ACC112 (cell line): ENCODE results near the gene BRIP1.

Experiments used
- H2AFZ ChIP-seq: fragments of 200-600 bp; sonication (generic); one replicate; pipeline ENCODE4 v1.6.0; 2017; ENCODE audit warnings: antibody characterized with exemption, low read length; ENCODE audit not compliant: unreplicated experiment
- H3K27ac ChIP-seq: fragments of 200-600 bp; sonication (generic); 2 replicates; pipeline ENCODE4 v1.5.1; 2014; ENCODE audit warnings: low read depth, mild to moderate bottlenecking, antibody characterized with exemption, low read length, moderate library complexity
- H3K27me3 ChIP-seq: fragments of 200-600 bp; sonication (generic); 2 replicates; pipeline ENCODE4 v1.6.1; 2014; ENCODE audit warnings: mild to moderate bottlenecking, antibody characterized with exemption, low read length, moderate library complexity, mixed read lengths; ENCODE audit not compliant: insufficient read depth
- H3K36me3 ChIP-seq: fragments of 200-600 bp; sonication (generic); 2 replicates; pipeline ENCODE4 v1.6.1; 2016; ENCODE audit warnings: mild to moderate bottlenecking, antibody characterized with exemption, low read length, moderate library complexity, mixed read lengths; ENCODE audit not compliant: insufficient read depth
- H3K4me1 ChIP-seq: fragments of 200-600 bp; sonication (generic); one replicate; pipeline ENCODE4 v1.6.1; 2016; ENCODE audit warnings: low read length, mixed read lengths; ENCODE audit not compliant: insufficient read depth, unreplicated experiment, control insufficient read depth
- H3K4me3 ChIP-seq: fragments of 200-600 bp; sonication (generic); 2 replicates; pipeline ENCODE4 v1.5.1; 2014; ENCODE audit warnings: mild to moderate bottlenecking, low read depth, low read length
- H3K79me2 ChIP-seq: fragments of 200-600 bp; sonication (generic); one replicate; pipeline ENCODE4 v1.6.0; 2016; ENCODE audit warnings: low read length; ENCODE audit not compliant: control insufficient read depth, unreplicated experiment, insufficient read depth

Gene BRIP1

GRCh38 chr17:61803796-61804195, 59.5 kb downstream of the BRIP1 start:
- Histone ChIP-seq H3K4me1 (peaks cover 18% of the 10 kb centered on the region), H3K79me2 (no peaks in the 10 kb centered on the region), H3K4me3 (no peak overlapping the region), H2AFZ (no peak overlapping the region), H3K27ac (no peak overlapping the region), H3K36me3 (no peaks in the 10 kb centered on the region; the same call in 1 of the 2 replicates), H3K27me3 (no peaks in the 10 kb centered on the region)

DNA sequence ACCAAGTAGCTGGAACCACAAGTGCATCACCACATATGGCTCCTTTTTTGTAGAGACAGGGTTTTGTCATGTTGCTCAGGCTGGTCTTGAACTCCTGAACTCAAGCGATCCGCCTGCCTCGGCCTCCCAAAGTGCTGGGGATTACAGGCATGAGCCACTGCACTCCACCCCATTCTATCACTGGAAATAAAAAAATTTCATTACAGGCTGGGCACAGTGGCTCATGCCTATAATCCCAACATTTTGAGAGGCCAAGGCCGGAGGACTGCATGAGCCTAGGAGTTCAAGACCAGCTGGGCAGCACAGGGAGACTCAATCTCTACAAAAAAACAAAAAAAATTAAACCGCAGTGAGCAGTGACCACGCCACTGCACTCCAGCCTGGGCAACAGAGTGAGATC, 60.1 kb downstream of the BRIP1 start:
- Histone ChIP-seq H3K4me3 (no peak overlapping the region), H3K27me3 (no peaks in the 10 kb centered on the region), H3K4me1 (peaks cover 18% of the 10 kb centered on the region), H3K79me2 (no peaks in the 10 kb centered on the region), H3K27ac (no peak overlapping the region), H3K36me3 (peaks cover 2% of the 10 kb centered on the region; the same call in 1 of the 2 replicates), H2AFZ (no peak overlapping the region)

DNA sequence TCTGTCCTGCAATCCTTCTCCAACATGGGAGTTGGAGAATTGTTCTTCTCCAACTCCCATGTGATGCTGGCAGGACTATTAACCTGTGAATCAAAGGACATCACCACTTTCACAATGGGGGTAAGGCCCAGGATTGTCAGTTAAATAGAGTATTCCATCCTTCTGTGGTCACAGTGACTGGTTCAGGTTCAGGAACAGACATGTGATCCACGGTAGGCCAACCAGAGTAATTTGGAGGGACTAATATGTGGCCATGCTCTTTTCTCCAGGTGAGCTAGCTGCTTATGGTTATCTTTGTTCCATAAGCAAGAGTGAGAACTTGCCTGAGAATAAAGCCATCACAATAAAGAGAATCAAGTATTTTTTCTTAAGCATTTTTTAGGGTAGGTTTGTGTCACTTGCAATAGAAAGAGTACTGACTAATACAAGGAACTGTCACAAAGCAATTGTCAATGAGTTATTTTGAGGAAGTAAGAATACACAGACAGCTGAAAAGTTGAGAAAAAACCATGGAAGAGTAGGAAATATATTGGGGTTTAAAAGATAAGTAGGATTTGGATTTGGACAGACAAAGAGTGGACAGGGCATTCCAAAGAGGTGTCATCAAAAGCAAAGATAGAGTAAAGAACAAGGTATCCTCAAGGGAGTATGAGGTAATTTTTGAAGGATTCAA, 63.4 kb downstream of the BRIP1 start:
- peaks cover 27% of the 10 kb centered on the region for H3K36me3 ChIP-seq
- H3K4me1 ChIP-seq, result no peaks in the 10 kb centered on the region
- no peak overlapping the region for H3K4me3 ChIP-seq
- H3K79me2 ChIP-seq, result no peaks in the 10 kb centered on the region
- no peaks in the 10 kb centered on the region for H3K27me3 ChIP-seq
- H2AFZ ChIP-seq, result no peak overlapping the region
- H3K27ac ChIP-seq, result no peak overlapping the region

DNA sequence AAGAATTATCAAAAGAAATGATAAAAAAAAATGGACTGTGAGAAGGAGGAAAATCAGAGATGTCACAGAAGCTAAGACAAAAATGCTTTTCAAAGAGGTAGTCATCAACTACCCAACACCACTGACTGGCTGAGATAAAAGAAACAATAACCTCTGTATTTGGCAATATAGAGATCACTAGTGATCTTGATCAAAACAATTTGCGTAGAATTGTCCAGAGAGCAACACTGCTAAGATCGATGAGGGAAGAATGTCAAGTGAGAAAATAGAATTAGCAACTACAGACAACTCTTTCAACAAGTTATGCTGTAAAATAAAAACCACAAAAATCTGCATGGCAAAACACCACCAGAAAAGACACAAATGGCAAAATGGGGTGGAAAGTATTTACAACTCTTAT, 66.0 kb downstream of the BRIP1 start:
- Histone ChIP-seq H3K4me3 (no peak overlapping the region), H3K27me3 (no peaks in the 10 kb centered on the region), H3K27ac (no peak overlapping the region), H3K36me3 (peaks cover 30% of the 10 kb centered on the region), H2AFZ (no peak overlapping the region), H3K79me2 (no peaks in the 10 kb centered on the region), H3K4me1 (no peaks in the 10 kb centered on the region)

- no peaks in the 10 kb centered on the region for H3K79me2 ChIP-seq
- H3K27me3 ChIP-seq, result no peaks in the 10 kb centered on the region
- no peak overlapping the region for H3K4me3 ChIP-seq
- H3K27ac ChIP-seq, result no peak overlapping the region
- H3K36me3 ChIP-seq, result peaks cover 35% of the 10 kb centered on the region
- H2AFZ ChIP-seq, result no peak overlapping the region
- no peaks in the 10 kb centered on the region for H3K4me1 ChIP-seq
These were observed 67.8 kb downstream of the BRIP1 start for GRCh38 chr17:61795546-61795945.

GRCh38 chr17:61794792-61795191, 68.5 kb downstream of the BRIP1 start:
- peaks cover 35% of the 10 kb centered on the region for H3K36me3 ChIP-seq

GRCh38 chr17:61794242-61794641, 69.1 kb downstream of the BRIP1 start:
- no peak overlapping the region for H2AFZ ChIP-seq
- H3K4me1 ChIP-seq, result no peaks in the 10 kb centered on the region
- no peak overlapping the region for H3K4me3 ChIP-seq
- H3K79me2 ChIP-seq, result no peaks in the 10 kb centered on the region
- no peak overlapping the region for H3K27ac ChIP-seq
- no peaks in the 10 kb centered on the region for H3K27me3 ChIP-seq
- peaks cover 35% of the 10 kb centered on the region for H3K36me3 ChIP-seq

More at GRCh38 chr17:61794792-61795191, 68.5 kb downstream of the BRIP1 start:
- no peak overlapping the region for H2AFZ ChIP-seq
- no peak overlapping the region for H3K27ac ChIP-seq
- no peaks in the 10 kb centered on the region for H3K79me2 ChIP-seq
- no peaks in the 10 kb centered on the region for H3K4me1 ChIP-seq
- no peaks in the 10 kb centered on the region for H3K27me3 ChIP-seq
- no peak overlapping the region for H3K4me3 ChIP-seq

DNA sequence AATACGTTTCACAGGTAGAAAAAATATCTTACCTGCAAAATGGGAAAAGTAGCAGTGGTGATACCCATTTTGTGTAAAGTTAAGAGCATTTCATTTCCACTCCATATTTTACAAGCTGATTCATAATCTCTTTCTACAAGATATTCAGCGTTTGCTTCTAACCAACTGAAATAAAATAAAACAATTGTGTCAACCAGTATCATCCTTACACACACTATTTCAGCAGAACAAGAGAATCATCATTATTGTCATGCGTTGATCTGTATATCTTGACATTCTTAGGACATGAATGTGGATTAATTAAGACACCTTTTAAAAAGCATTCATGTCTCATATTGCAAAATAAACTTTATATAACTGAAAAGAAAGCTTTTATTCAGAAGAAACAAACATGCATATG, 69.8 kb downstream of the BRIP1 start:
- no peak overlapping the region for H3K27ac ChIP-seq
- no peak overlapping the region for H2AFZ ChIP-seq
- no peaks in the 10 kb centered on the region for H3K4me1 ChIP-seq
- H3K4me3 ChIP-seq, result no peak overlapping the region
- H3K27me3 ChIP-seq, result no peaks in the 10 kb centered on the region
- H3K79me2 ChIP-seq, result no peaks in the 10 kb centered on the region
- peaks cover 35% of the 10 kb centered on the region for H3K36me3 ChIP-seq

DNA sequence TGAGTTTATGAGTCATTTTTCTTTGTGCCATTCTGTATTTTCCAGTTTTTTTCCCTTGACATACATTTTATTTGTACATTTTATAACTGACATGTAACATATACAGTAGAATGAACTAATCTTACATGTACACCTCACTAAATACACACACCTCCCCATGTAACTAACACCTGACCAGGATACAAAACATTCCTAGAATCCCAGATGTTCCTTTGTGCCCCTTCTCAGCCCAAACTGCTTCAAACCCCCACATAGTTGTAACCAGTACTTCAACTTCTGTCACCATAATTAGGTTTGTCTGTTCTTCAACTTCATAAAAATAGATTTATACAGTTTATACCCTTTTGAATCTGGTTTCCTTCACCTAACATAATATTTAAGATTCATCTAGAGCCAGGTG, 73.5 kb downstream of the BRIP1 start:
- H2AFZ ChIP-seq, result no peak overlapping the region
- H3K4me1 ChIP-seq, result no peaks in the 10 kb centered on the region
- peaks cover 8% of the 10 kb centered on the region; the same call in 1 of the 2 replicates for H3K36me3 ChIP-seq
- no peak overlapping the region for H3K4me3 ChIP-seq
- no peaks in the 10 kb centered on the region for H3K27me3 ChIP-seq
- H3K27ac ChIP-seq, result no peak overlapping the region
- H3K79me2 ChIP-seq, result no peaks in the 10 kb centered on the region

- H3K36me3 ChIP-seq, result peaks cover 8% of the 10 kb centered on the region
- H3K79me2 ChIP-seq, result no peaks in the 10 kb centered on the region
- no peaks in the 10 kb centered on the region for H3K27me3 ChIP-seq
- H2AFZ ChIP-seq, result no peak overlapping the region
- no peak overlapping the region for H3K27ac ChIP-seq
- no peaks in the 10 kb centered on the region for H3K4me1 ChIP-seq
- no peak overlapping the region for H3K4me3 ChIP-seq
These were observed 77.2 kb downstream of the BRIP1 start for GRCh38 chr17:61786088-61786487.

GRCh38 chr17:61784510-61784909, 78.8 kb downstream of the BRIP1 start:
- H3K36me3 ChIP-seq, result peaks cover 4% of the 10 kb centered on the region

More at GRCh38 chr17:61784510-61784909, 78.8 kb downstream of the BRIP1 start:
- H2AFZ ChIP-seq, result no peak overlapping the region
- no peak overlapping the region for H3K4me3 ChIP-seq
- no peaks in the 10 kb centered on the region for H3K79me2 ChIP-seq
- H3K4me1 ChIP-seq, result no peaks in the 10 kb centered on the region
- H3K27me3 ChIP-seq, result no peaks in the 10 kb centered on the region
- H3K27ac ChIP-seq, result no peak overlapping the region
